GM21529 (cell line): ENCODE measurements around the gene CTTN.

Experiments used
- ATAC-seq: cut with Tn5 transposase; IDR thresholded peaks from one replicate; pipeline ENCODE4 v1.9.1; 2021; ENCODE audit not compliant: unreplicated experiment

Gene CTTN

DNA sequence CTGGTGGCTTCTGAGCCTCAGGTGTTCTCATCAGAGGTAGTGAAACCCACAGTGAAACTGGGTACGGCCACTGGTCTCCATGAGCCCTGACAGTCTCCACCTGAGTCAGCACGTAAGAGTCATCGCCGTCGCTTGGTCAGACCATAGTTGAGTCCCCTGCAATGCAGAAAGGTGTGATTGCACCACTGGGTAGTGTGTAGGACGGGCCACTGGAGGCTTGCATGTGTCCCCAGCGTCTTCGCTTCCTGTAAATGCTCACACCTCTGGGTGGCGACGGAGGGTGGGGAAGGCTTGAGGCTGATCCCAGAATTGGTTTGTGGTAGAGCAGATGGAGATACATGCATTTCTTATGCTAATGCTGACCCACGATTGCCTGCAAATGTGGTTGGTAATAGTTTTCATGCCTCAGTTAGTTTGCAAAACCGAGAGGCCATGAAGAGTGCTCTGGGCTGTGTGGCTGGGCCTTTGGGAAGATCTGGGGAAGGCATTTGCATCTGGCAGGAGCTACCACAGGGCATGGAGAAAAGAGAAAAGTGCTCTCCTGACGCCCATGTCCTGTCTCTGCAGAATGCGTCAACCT is 26.5 kb downstream of the CTTN start:
- peak; percentile 52 for ATAC-seq

DNA sequence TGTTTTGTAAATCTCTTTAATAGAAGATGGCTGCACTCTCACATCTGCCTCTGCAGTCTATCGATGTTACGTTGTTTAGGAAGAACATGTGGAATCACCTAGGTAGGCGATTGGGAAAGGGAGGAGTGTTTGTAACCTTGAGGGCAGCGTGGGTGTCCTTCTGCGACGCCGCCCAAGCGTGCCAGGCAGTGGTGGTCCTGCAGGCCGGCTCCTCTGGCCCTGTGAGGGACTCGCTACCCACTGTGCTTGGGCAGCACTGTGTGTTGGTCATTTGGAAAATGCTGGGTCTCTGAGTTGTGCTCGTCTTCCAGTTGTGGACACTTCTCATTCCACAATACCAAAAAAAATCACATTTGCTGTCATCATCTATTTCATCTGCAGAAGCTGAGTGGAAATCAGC is 29.1 kb downstream of the CTTN start:
- no peak for ATAC-seq

DNA sequence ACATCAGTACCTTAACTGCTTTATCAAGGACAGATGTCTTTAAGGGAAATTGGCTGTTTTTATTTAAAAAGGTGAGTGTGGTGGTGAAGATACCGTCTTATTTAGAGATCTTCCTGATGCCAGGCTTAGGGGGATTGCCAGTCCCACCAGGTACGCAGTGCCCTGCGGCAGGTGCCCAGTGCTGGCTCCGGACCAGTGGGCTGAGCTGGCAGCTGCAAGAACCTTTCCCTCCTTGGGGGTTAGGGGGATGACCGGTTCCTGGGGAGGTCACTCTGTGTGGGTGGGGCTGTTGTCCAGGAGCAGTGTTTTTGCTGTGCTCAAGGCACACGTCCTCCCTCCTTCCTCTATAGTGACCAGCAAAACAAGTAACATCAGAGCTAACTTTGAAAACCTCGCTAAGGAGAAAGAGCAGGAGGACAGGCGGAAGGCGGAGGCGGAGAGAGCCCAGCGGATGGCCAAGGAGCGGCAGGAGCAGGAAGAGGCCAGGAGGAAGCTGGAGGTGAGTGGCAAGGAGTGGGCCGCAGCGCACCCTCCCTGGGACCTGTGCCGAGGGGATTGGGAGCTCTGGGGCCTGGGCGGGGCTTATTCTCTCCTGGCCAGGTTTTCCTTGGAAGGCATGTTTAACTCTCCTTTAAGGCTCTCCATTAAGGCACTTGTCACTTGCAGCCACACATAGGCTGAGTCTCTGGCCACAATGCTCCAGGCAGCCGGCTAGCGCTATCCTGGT is 30.5 kb downstream of the CTTN start:
- no peak for ATAC-seq

DNA sequence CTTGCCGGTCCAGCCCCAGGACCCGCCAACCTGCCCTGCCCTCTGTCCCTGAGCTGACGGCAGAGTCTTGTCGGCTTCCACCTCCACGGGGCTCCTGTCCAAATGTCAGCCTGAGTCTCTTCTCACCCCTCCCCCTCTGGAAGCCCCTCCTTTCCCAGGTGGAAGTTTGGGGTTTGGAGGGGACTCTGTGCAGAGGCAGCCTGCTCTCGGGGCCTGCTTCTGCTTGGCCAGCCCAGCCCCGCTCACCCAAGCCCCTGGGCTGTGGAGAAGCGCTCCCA is 31.0 kb downstream of the CTTN start:
- no peak for ATAC-seq

DNA sequence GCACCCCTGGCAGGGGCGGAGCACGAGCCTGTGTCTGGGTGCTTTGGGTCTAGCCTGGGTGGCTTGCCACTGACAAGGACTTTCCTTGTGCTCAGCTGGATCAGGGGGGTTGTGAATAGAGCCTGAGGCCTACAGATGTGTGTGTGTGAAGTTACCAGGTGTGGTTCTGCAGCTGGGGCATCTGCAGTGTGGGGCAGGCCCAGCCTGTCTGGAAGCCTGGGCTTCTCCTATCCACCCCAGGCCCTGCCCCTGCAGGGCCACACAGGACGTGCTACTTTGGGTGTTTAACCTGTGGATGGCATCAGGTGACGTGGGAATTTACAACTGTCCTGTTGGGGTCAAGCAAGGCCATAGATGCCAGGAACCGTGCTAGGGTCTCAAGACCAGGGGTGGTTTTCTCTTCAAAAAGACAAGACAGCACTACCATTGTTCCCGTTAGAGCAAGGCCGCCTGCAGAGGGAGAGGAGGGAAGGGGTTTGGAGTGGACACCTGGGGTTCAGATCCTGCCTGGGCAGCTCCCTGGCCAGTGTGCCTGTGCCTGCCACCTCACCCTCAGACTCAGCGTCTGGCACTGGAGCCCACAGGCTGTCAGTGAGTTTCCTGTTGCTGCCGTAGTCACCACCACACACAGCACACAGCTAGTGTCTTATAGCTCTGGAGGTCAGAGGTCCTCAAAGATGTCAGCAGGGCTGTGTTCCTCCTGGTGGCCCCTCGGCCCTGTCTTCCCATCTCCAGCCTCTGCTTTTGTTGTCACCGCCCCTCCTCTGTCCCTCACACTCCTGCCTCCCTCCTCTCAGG is 31.6 kb downstream of the CTTN start:
- ATAC-seq = no peak

DNA sequence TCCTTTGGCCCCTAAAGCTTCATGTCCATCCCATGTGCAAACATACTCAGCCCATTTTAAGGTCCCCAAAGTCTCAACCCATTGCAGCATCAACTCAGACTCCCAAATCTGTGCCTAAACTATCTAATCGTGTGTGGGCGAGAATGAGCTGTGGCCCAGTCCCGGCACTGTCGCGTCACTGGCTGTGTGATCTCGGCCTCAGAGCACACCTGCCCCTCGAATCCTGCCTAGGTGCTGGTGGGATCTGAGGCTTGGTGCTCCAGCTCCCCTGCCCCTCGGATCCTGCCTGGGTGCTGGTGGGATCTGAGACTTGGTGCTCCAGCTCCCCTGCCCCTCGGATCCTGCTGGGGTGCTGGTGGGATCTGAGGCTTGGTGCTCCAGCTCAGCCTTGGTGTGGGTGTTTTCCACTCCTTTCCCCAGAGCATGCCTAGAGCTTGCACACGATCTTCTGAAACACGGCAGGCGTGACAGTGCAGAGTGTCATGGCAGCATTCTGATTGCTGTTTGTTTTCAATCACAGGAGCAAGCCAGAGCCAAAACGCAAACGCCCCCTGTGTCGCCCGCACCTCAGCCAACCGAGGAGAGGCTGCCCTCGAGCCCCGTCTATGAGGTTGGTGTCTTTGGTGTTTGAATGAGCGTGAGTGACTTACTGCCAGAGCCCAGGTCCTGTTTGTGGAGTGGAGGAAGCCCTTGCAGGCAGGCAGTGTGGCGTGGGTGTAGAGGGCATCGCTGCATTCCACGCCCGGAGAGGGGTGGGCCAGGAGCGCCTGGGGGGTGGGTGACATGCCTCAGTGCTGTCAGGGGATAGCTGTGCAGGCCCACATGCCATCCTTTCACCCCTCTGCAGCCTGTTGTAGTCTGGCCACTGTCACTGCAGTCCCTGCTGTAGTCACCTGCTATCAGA is 32.6 kb downstream of the CTTN start:
- ATAC-seq = no peak

- no peak for ATAC-seq
These were observed 33.3 kb downstream of the CTTN start for GRCh38 chr11:70431611-70432010.

DNA sequence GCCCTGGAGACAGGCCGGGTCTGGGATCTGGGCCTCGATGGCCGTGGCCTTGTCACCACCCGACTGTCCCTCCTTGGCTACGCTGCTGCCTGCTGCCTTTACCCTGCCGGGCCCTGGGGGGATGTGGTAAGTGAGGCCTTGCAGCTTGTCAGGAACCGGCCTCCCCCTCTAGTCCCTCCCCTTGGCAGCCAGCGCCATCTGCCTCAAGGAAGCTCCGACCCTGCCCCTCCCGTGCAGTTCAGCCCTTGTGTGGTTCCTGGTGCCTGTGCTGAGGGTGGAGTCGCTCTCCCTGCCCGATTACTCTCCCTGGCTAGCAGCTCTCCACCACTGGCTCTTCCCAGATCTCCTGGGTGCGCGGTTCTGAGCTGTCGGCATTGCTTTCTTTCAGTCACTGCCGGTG is 33.7 kb downstream of the CTTN start:
- ATAC-seq = no peak

DNA sequence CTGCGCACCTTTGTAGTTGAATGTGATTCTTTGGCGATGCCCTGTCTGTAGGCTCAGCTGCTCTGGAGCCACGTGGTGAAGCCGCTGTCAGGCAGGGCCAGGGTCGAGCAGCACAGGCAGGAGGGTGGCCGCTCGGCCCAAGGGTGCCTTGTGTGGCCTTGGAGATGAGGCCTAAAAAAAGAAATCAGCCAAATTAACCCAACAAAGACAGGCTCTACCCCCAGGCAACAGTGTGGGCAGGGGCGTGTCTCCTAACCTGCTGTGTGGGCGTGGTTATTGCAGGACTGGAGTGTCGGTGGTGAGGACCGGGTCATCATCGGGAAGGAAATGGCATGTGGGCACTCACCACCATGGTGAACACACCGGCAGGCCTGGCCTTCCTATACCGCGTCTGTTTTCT is 34.3 kb downstream of the CTTN start:
- ATAC-seq = no peak

GRCh38 chr11:70433038-70433437 is 34.7 kb downstream of the CTTN start:
- ATAC-seq = no peak

GRCh38 chr11:70433526-70433925 is 35.2 kb downstream of the CTTN start:
- ATAC-seq = no peak

DNA sequence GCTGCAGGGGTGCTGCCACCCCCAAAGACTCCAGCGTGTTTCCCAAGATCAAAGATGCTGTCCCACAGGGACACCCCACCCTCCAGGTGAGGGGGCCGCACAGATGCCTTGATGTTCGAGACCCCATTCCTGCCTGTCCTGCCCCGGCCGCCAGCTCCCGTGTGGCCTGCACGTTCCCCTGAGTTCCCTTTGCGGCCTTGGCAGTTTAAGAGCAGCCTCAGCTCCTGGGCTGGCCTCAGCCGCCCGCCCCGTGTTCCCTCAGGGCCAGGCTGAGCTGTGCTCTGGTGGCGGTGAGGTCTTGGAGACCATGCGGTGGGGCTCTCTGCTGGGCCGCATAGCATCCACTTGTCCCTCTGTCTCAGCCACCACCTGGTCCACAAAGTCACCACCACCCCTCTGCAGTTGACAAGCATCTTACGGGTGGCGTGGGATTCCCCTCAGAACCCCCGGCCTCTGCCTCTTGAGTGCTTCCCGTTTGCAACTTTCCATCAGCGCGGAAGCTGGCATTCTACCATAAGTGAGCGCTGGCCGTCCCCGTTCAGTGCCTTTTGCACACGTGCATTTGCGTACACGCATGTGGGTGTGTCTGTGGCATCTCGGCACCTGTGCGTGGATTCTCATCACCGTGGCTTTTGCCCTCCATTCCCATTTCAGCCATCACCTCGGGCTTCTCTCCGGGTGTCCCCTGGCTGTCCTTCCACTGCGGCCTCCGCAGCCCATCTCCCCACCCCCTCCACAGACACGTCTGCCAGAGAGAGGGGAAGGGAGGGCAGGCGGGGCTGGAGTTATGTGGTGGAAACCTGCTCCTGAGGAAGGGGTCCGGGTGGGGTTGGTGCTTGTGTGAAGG is 35.9 kb downstream of the CTTN start:
- no peak for ATAC-seq

- ATAC-seq = no peak
These were observed 36.5 kb downstream of the CTTN start for GRCh38 chr11:70434813-70435278.

DNA sequence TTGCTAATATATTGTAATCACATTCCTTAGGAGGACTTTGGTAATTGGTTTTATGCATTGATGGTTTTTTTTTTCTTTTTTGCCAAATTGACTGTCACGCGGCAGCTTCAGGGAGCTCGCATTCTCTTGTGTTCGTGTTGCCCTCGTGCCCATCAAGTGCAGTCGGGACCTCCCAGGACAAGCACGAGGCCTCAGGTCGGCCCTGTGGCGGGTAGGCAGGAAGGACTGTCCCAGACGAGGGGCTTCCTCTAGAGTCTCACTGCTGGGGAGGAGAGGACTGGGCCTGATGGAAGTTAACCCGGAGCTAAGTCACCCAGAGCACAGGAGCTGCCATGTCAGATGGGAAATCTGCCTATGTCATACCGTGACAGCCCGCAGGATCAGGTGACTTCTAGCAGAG is 37.0 kb downstream of the CTTN start:
- ATAC-seq = no peak

DNA sequence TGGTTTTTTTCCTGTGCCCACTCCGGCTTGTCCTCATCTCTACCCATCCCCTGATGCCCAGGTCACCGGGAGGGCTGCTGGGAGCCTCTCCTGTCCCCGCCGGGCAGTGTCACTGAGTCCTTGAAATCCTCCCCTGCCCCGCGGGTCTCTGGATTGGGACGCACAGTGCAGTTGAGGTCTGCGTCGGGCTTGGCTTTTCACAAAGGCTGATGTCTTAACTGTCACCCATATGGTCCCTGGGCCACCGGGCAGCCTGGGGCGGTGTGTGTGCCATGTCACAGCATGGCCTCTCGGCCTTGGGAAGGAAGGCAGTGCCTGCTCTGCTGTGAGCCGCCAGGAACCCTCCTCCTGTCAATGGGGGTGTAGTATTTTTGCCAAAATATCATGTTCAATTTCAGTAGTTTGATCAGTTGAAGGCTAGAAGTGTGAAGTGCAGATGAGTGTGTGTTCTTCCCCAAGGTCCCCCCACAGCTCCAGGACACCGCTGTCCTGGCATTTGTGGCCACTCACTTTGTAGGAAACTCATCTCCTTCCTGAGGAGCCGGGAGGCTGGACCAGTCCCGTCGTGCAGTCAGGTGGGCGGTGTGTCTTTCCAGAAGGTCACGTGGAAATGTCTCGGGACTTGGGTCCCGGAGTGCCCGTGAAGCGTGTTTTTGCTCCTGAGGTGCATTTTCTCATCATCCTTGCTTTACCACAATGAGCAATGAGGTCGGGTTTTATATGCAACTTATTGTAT is 37.6 kb downstream of the CTTN start:
- ATAC-seq = no peak

DNA sequence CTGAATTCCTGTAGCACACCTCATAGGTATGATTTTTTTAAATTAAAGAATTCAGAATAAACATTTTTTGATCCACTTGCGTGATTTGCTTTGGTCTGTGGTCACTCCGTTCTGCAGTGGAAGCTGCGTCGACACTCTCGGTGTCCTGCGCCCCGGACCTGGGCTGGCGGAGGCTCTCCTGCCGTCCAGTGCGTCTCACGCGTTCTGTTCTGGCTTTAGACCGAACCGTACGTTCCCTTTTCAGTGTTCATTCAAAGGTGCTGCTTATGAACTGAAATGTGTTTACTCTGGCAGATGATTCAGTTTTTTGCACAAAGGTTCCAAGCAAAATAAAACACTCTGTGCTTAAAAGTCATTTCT is 38.2 kb downstream of the CTTN start:
- ATAC-seq = no peak

GRCh38 chr11:70437111-70437784 is 38.9 kb downstream of the CTTN start:
- no peak for ATAC-seq

DNA sequence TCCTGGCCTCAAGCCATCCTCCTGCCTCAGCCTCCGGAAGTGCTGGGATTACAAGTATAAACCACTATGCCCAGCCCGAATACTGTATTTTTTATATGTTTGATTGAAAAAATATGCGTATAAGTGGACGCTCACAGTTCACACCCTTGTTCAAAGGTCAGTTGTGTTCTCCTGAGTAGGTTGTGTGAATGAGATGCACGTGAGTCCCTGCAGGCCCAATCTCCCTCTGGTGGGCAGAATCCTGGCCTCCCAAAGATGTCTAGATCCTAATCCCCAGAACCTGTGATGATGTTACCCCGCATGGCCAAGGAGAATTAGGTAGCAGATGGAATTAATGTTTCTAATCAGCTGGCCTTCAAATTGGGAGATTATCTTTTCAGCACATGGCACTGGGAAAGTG is 41.9 kb downstream of the CTTN start:
- no peak for ATAC-seq

GRCh38 chr11:70443773-70444030 is 45.4 kb downstream of the CTTN start:
- ATAC-seq = no peak

DNA sequence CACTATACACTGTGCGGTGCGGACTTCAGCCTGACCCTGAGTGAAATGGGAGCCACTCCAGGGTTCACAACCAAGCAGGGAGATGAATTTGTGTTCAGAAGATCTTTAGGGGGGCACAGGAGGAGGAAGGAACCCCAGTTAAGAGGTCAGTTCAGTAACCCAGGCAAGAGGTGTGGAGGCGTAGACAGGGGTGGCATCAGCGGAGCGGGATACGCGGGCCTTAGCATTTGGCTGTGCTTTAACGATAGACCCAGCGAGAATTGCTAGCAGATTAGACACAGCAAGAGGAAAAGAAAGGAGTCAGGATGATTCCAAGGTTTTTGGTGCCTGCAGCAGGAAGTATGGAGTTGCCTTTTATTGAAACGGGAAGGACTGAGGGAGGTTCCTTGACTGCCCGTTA is 46.8 kb downstream of the CTTN start:
- no peak for ATAC-seq
